ENCODE measurements around the gene PSMD8. TPM values are rescaled to one million over a fixed set of nuclear protein-coding genes. Genes with fewer than 3 reads are reported as not detected.

Gene PSMD8
- total RNA-seq, 1 donor = 285 TPM

DNA sequence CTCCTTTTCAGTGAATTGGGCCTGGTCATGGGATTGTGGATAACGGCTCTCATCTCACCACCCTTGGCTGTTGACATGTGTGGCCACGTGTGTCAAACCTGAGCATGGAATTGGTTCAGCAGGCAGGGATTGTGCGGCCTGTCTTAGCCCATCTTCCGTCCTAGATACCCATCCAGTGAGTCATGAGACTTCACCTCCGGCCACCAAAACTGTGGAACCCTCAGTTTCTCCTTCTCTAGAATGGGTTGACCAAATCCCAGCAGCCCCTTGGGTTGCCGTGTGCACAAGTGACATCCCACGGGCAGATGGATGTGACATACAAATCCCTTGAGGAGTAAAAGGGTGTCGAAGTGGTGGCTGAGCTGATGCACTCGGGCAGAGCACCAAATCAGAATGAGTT, 6.8 kb downstream of the PSMD8 start:
- Histone ChIP-seq H3K27ac (ENCODE audit: low read depth, low read length) (no peak overlapping the region), H3K9me3 (ENCODE audit: low read depth, low read length) (no peaks in the 10 kb centered on the region), H3K4me3 (ENCODE audit: insufficient read depth, low read length) (no peak overlapping the region), H4K20me1 (ENCODE audit: insufficient read depth, low read length) (peaks cover 53% of the 10 kb centered on the region), H2AFZ (ENCODE audit: low read length) (no peak overlapping the region), H3K4me1 (ENCODE audit: insufficient read depth, low read length) (peaks cover 8% of the 10 kb centered on the region), H3K4me2 (ENCODE audit: insufficient read depth, low read length) (no peak overlapping the region), H3K79me2 (ENCODE audit: insufficient read depth, low read length) (peaks cover 52% of the 10 kb centered on the region), H3K27me3 (ENCODE audit: insufficient read depth, low read length) (no peaks in the 10 kb centered on the region), H3K36me3 (ENCODE audit: insufficient read depth, low read length) (peaks cover 66% of the 10 kb centered on the region)
- TF ChIP-seq, protein P1, sequence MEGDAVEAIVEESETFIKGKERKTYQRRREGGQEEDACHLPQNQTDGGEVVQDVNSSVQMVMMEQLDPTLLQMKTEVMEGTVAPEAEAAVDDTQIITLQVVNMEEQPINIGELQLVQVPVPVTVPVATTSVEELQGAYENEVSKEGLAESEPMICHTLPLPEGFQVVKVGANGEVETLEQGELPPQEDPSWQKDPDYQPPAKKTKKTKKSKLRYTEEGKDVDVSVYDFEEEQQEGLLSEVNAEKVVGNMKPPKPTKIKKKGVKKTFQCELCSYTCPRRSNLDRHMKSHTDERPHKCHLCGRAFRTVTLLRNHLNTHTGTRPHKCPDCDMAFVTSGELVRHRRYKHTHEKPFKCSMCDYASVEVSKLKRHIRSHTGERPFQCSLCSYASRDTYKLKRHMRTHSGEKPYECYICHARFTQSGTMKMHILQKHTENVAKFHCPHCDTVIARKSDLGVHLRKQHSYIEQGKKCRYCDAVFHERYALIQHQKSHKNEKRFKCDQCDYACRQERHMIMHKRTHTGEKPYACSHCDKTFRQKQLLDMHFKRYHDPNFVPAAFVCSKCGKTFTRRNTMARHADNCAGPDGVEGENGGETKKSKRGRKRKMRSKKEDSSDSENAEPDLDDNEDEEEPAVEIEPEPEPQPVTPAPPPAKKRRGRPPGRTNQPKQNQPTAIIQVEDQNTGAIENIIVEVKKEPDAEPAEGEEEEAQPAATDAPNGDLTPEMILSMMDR (IDR thresholded peaks at IDR 0.05; ENCODE audit: extremely low read depth, low read depth, low read length) = no peak
- no peak for DNase-seq (ENCODE audit: insufficient read length, low spot score, missing footprints)

DNA sequence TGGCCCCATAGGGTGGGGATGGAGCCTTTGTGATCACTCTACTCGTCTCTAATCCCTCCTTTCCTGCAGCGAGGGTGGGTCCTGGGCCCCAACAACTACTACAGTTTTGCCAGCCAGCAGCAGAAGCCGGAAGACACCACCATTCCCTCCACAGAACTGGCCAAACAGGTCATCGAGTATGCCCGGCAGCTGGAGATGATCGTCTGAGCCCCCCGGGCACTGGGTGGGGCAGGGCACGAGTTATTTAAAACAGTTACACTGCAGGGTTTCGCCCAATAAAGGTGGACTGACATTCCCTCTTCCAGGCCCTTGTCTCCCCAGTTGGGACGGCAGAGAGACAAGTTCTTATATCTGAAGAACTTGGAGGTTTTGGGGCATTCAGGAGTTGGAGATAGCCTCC, 8.8 kb downstream of the PSMD8 start:
- H3K9me3 ChIP-seq (ENCODE audit: low read depth, low read length) = no peaks in the 10 kb centered on the region

DNA sequence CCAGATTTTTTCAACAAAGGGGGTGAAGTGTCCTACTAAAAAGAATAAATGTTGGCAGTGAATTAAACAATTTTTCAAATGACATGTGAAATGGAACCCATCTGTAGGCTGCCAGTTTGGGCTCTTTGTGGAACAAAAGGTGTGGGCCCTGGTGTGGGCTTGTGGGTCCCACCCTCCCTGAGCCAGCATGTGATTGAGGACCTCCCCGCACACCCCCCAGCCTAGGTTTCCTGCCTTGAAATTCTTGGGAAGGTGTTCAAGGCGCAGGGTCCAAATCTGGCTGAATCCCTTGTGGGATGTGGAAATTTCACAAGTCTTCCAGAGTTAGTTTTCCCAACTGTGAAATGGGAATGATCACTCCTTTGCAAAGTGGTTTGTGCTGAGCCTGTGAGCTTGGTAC, 9.4 kb downstream of the PSMD8 start:
- H3K4me1 ChIP-seq (ENCODE audit: insufficient read depth, low read length) = peaks cover 4% of the 10 kb centered on the region
- H3K4me2 ChIP-seq (ENCODE audit: insufficient read depth, low read length) = no peak overlapping the region
- H4K20me1 ChIP-seq (ENCODE audit: insufficient read depth, low read length) = peaks cover 39% of the 10 kb centered on the region
- H3K79me2 ChIP-seq (ENCODE audit: insufficient read depth, low read length) = peaks cover 28% of the 10 kb centered on the region
- DNase-seq (ENCODE audit: insufficient read length, low spot score, missing footprints) = peak; percentile 61
- no peak overlapping the region for H2AFZ ChIP-seq (ENCODE audit: low read length)
- H3K9me3 ChIP-seq (ENCODE audit: low read depth, low read length) = no peaks in the 10 kb centered on the region
- H3K36me3 ChIP-seq (ENCODE audit: insufficient read depth, low read length) = peaks cover 54% of the 10 kb centered on the region
- TF ChIP-seq, protein P1 (IDR thresholded peaks at IDR 0.05; ENCODE audit: extremely low read depth, low read depth, low read length) = no peak
- no peak overlapping the region for H3K4me3 ChIP-seq (ENCODE audit: insufficient read depth, low read length)
- H3K27ac ChIP-seq (ENCODE audit: low read depth, low read length) = no peak overlapping the region
- H3K27me3 ChIP-seq (ENCODE audit: insufficient read depth, low read length) = no peaks in the 10 kb centered on the region

More for the DNA sequence above, 8.8 kb downstream of the PSMD8 start:
- TF ChIP-seq, protein P1 (IDR thresholded peaks at IDR 0.05; ENCODE audit: extremely low read depth, low read depth, low read length) = no peak
- Histone ChIP-seq H3K4me2 (ENCODE audit: insufficient read depth, low read length) (no peak overlapping the region), H4K20me1 (ENCODE audit: insufficient read depth, low read length) (peaks cover 40% of the 10 kb centered on the region), H3K4me3 (ENCODE audit: insufficient read depth, low read length) (no peak overlapping the region), H3K36me3 (ENCODE audit: insufficient read depth, low read length) (peaks cover 55% of the 10 kb centered on the region), H2AFZ (ENCODE audit: low read length) (no peak overlapping the region), H3K27ac (ENCODE audit: low read depth, low read length) (no peak overlapping the region), H3K27me3 (ENCODE audit: insufficient read depth, low read length) (no peaks in the 10 kb centered on the region), H3K79me2 (ENCODE audit: insufficient read depth, low read length) (peaks cover 32% of the 10 kb centered on the region), H3K4me1 (ENCODE audit: insufficient read depth, low read length) (peaks cover 4% of the 10 kb centered on the region)
- peak; percentile 79 for DNase-seq (ENCODE audit: insufficient read length, low spot score, missing footprints)

DNA sequence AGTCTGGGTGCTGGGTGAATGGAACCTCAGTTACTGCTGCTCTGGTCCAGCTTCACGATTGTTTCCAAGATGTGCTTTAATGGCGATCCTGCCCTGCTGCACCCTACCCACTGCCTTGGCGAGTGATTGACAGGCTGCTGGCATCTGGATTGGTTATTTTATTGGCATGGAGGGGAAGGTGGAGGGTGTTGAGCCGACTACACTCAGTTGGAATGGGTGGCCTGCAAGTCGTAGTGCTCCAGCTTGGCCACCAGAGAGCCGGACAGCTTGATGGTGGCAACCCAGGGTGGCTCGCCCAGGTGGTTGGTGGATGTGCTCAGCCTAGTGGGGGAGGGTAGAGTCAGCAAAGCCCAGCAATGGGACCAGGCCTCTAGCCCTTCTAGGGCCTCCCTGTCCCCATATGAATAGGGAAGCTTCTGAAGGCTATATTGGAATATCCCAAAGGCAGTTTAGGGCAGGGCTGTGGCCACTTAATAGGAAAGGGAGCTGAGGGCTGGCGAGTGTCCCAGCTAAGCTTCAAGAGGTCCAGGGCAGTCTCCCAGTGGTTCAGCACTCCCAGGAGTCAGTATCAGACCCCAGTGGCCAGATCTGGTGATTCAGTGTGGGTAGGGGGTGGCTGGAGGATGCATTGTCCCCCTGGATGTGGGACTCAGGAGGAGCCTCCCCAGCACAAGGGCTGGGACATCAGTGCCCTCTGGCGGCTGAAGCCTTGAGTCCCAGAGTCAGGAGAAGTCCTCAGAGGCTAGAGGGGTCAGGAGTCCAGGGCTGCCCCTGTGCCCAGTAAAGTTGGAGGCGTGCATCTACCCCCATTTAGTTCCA, 10.0 kb downstream of the PSMD8 start:
- H3K79me2 ChIP-seq (ENCODE audit: insufficient read depth, low read length) = peaks cover 27% of the 10 kb centered on the region
- H3K27me3 ChIP-seq (ENCODE audit: insufficient read depth, low read length) = no peaks in the 10 kb centered on the region
- H4K20me1 ChIP-seq (ENCODE audit: insufficient read depth, low read length) = peaks cover 33% of the 10 kb centered on the region
- no peak overlapping the region for H2AFZ ChIP-seq (ENCODE audit: low read length)
- H3K27ac ChIP-seq (ENCODE audit: low read depth, low read length) = no peak overlapping the region
- H3K36me3 ChIP-seq (ENCODE audit: insufficient read depth, low read length) = peaks cover 48% of the 10 kb centered on the region
- peak; percentile 87 for DNase-seq (ENCODE audit: insufficient read length, low spot score, missing footprints)
- H3K4me3 ChIP-seq (ENCODE audit: insufficient read depth, low read length) = no peak overlapping the region
- TF ChIP-seq, protein P1 (IDR thresholded peaks at IDR 0.05; ENCODE audit: extremely low read depth, low read depth, low read length) = peak; percentile 35
- H3K4me2 ChIP-seq (ENCODE audit: insufficient read depth, low read length) = no peak overlapping the region
- H3K4me1 ChIP-seq (ENCODE audit: insufficient read depth, low read length) = peaks cover 7% of the 10 kb centered on the region
- no peaks in the 10 kb centered on the region for H3K9me3 ChIP-seq (ENCODE audit: low read depth, low read length)
